Vagina (tissue), 2 donors: ENCODE results near the gene SEPTIN5. TPM values are rescaled to one million over a fixed set of nuclear protein-coding genes. Genes with fewer than 3 reads are reported as not detected.
"Not testable (repeated sequence)": the region's sequence is repeated elsewhere in the genome, so short reads cannot be mapped to it uniquely, and the experiment has no call there.

Source experiments
- DNase-seq, 2 donors: peaks; one replicate each; pipeline ENCODE4 v3.0.0-alpha.2; 2017; ENCODE audit errors: extremely low spot score in 2 of 2
- H3K27ac ChIP-seq: fragments of 200-600 bp; sonication (generic); one replicate; pipeline ENCODE4 v1.5.1; 2019
- H3K27me3 ChIP-seq: fragments of 200-600 bp; sonication (generic); one replicate; pipeline ENCODE4 v1.5.1; 2019
- H3K36me3 ChIP-seq, 2 donors: fragments of 200-600 bp; sonication (generic); one replicate each; pipeline ENCODE4 v1.5.1; 2017 to 2019
- H3K4me1 ChIP-seq: fragments of 200-600 bp; sonication (generic); one replicate; pipeline ENCODE4 v1.5.1; 2019
- H3K4me3 ChIP-seq, 2 donors: fragments of 200-600 bp; sonication (generic); 1 replicate in 1 of 2; 2 replicates in 1 of 2; pipeline ENCODE4 v1.5.1; 2016 to 2019
- H3K9me3 ChIP-seq: fragments of 200-600 bp; sonication (generic); one replicate; pipeline ENCODE4 v1.5.1; 2019
- CTCF ChIP-seq, 3 experiments: fragments of 450-650 bp in 2 of 3; fragments of 200-600 bp in 1 of 3; sonication (generic) in 1 of 3; IDR thresholded peaks; one replicate each; pipeline ENCODE4 v1.5.1; 2017 to 2019; ENCODE audit warnings: antibody characterized with exemption in 3 of 3, mild to moderate bottlenecking in 2 of 3, moderate library complexity in 2 of 3
- POLR2A ChIP-seq, 2 donors: fragments of 450-650 bp; IDR thresholded peaks; one replicate each; pipeline ENCODE4 v1.6.1; 2017; ENCODE audit warnings: antibody characterized with exemption in 2 of 2, mild to moderate bottlenecking in 2 of 2, moderate library complexity in 2 of 2
- POLR2AphosphoS5 ChIP-seq, 2 donors: sonication (generic); formaldehyde crosslinking; IDR thresholded peaks; one replicate each; pipeline ENCODE4 v1.9.0; 2017; ENCODE audit warnings: antibody characterized with exemption in 2 of 2, mild to moderate bottlenecking in 2 of 2, low read depth in 1 of 2; ENCODE audit not compliant: insufficient read depth in 1 of 2
- intact Hi-C: fragments of 100-400 bp; cut with DNase I; formaldehyde crosslinking; loops from one replicate; pipeline ENCODE4 v1.15.1; 2023
- total RNA-seq: library from RNA; depleted of rRNA; stranded (reverse); fragments of >200 nt; gene quantifications from one replicate; pipeline ENCODE4 v1.2.3, GENCODE V29; 2016

The SEPTIN5 gene
- total RNA-seq, 1 donor from 2014 or later: 67.3 TPM

- intact Hi-C loops: no loop called here
- H3K4me3 ChIP-seq: no peak overlapping the region
- no peak for TF ChIP-seq CTCF (IDR thresholded peaks at IDR 0.05)
- no peak for TF ChIP-seq POLR2AphosphoS5 (IDR thresholded peaks at IDR 0.05; ENCODE audit: insufficient read depth in 1 of 2, low read depth in 1 of 2)
- TF ChIP-seq POLR2A (IDR thresholded peaks at IDR 0.05): no peak
- no peak for DNase-seq
- peaks cover 0 to 29% of the 10 kb centered on the region in 2 donors for H3K36me3 ChIP-seq
- peaks cover 13% of the 10 kb centered on the region for H3K4me1 ChIP-seq
- no peak overlapping the region for H3K27ac ChIP-seq
- no peaks in the 10 kb centered on the region for H3K27me3 ChIP-seq
- no peaks in the 10 kb centered on the region for H3K9me3 ChIP-seq
Measured at GRCh38 chr22:19724927-19725661, 10.8 kb downstream of the SEPTIN5 start.

- H3K4me3 ChIP-seq, H3K27ac ChIP-seq, H3K27me3 ChIP-seq, H3K9me3 ChIP-seq, DNase-seq, intact Hi-C loops: not testable (repeated sequence)
- peaks cover 0 to 18% of the 10 kb centered on the region in 2 donors for H3K36me3 ChIP-seq
- peaks cover 23% of the 10 kb centered on the region for H3K4me1 ChIP-seq
Measured at GRCh38 chr22:19726064-19726788, 11.9 kb downstream of the SEPTIN5 start.

- TF ChIP-seq POLR2A (IDR thresholded peaks at IDR 0.05): no peak
- no peak for TF ChIP-seq POLR2AphosphoS5 (IDR thresholded peaks at IDR 0.05; ENCODE audit: insufficient read depth in 1 of 2, low read depth in 1 of 2)
- TF ChIP-seq CTCF (IDR thresholded peaks at IDR 0.05): no peak
Measured at GRCh38 chr22:19727310-19728150, 13.2 kb downstream of the SEPTIN5 start.

GRCh38 chr22:19728271-19728670 is 14.0 kb downstream of the SEPTIN5 start:
- DNase-seq: no peak
- H3K27me3 ChIP-seq: no peaks in the 10 kb centered on the region
- H3K27ac ChIP-seq: no peak overlapping the region
- intact Hi-C loops: no loop called here
- TF ChIP-seq POLR2A (IDR thresholded peaks at IDR 0.05) (no peak), CTCF (IDR thresholded peaks at IDR 0.05) (no peak), POLR2AphosphoS5 (IDR thresholded peaks at IDR 0.05; ENCODE audit: insufficient read depth in 1 of 2, low read depth in 1 of 2) (no peak)
- no peak overlapping the region for H3K4me3 ChIP-seq
- no peaks in the 10 kb centered on the region for H3K9me3 ChIP-seq
- peaks cover 16% of the 10 kb centered on the region for H3K4me1 ChIP-seq
- no peaks in the 10 kb centered on the region for H3K36me3 ChIP-seq

More at GRCh38 chr22:19727310-19728150, 13.2 kb downstream of the SEPTIN5 start:
- Histone ChIP-seq H3K4me1 (peaks cover 23% of the 10 kb centered on the region), H3K27me3 (no peaks in the 10 kb centered on the region), H3K36me3 (peaks cover 0 to 7% of the 10 kb centered on the region in 2 donors), H3K27ac (no peak overlapping the region), H3K9me3 (no peaks in the 10 kb centered on the region), H3K4me3 (no peak overlapping the region)
- DNase-seq: no peak
- intact Hi-C loops: no loop called here

GRCh38 chr22:19728836-19729235 is 14.5 kb downstream of the SEPTIN5 start:
- intact Hi-C loops: no loop called here
- no peak for TF ChIP-seq CTCF (IDR thresholded peaks at IDR 0.05)
- Histone ChIP-seq H3K9me3 (no peaks in the 10 kb centered on the region), H3K36me3 (no peaks in the 10 kb centered on the region), H3K27me3 (no peaks in the 10 kb centered on the region), H3K27ac (no peak overlapping the region), H3K4me3 (no peak overlapping the region), H3K4me1 (peaks cover 10% of the 10 kb centered on the region)
- no peak for DNase-seq
